HG03520 (cell line): Measurements from ENCODE around the gene PRKACA.

Experiments used
- ATAC-seq: cut with Tn5 transposase; IDR thresholded peaks from one replicate; pipeline ENCODE4 v1.9.1; 2021; ENCODE audit warnings: mild to moderate bottlenecking, moderate library complexity; ENCODE audit not compliant: unreplicated experiment

Gene PRKACA

DNA sequence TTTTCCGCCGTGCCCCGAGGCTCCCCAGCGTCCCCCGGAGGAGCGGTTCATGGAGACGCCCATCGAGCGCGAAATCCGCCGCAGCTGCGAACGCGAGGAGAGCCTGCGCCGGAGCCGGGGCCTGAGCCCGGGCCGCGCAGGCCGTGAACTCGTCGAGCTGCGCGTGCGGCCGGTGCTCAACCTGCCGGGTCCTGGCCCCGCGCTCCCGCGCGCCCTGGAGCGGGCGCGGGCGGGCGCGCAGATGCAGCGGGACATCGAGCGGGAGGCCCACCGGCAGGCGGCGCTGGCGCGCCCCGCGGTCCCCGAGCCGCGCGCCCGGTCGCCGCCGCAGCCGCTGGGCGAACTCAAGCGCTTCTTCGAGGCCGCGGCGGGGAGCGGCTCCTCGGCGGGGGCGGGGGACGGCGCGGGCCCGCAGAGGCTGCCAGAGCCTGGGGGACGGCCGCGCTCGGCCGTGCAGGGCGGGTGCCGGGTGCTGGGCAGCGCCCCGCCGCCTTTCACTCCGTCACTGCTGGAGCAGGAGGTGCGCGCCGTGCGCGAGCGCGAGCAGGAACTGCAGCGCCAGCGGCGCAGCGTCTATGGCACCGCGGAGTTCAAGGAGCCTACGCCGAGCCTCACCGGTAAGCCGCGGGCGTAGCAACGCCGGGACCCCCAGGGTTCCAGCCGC is 44.2 kb downstream of the PRKACA start:
- ATAC-seq, result peak; percentile 58

DNA sequence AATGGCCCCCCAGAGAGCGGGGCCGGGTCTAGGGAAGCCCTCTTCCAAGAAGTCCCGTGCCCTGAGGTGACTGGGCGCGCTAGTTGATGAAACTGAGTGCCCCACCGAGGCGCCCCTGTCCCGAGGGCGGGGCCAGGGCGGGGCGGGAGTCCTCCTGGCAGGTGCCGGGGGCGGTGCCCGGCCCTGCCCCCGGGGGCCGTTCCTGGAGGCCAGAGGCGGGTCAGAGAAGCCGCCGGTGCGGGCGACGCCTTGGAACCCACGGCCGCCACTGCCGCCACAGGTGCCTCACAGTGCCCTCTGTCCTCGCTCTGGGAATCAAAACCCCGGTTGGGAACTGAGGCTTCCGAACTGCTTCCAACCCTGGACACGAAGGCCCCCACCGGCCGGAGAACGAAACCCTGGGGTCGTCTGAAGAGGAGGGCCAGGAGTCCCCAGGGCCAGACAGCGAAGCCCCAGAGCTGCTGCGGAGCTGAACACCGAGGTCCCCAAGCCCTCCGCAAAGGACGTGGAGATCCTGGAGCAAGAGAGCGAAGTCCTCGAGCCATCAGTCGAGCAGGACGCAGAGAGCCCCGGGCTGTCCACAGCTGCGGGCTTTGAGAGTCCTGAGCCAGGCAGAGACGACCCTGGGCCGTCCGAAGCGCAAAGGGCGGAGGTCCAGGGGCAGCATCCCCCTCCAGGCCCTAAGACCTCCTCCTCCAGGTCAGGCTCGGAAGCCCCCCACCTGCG is 44.9 kb downstream of the PRKACA start, which contains the start of gene MISP3:
MISP3 (plus strand) TSS at position 252 of the 726 bp plus-strand sequence. CDS start 524 bp downstream, outside the sequence.
- ATAC-seq, result peak; percentile 5

DNA sequence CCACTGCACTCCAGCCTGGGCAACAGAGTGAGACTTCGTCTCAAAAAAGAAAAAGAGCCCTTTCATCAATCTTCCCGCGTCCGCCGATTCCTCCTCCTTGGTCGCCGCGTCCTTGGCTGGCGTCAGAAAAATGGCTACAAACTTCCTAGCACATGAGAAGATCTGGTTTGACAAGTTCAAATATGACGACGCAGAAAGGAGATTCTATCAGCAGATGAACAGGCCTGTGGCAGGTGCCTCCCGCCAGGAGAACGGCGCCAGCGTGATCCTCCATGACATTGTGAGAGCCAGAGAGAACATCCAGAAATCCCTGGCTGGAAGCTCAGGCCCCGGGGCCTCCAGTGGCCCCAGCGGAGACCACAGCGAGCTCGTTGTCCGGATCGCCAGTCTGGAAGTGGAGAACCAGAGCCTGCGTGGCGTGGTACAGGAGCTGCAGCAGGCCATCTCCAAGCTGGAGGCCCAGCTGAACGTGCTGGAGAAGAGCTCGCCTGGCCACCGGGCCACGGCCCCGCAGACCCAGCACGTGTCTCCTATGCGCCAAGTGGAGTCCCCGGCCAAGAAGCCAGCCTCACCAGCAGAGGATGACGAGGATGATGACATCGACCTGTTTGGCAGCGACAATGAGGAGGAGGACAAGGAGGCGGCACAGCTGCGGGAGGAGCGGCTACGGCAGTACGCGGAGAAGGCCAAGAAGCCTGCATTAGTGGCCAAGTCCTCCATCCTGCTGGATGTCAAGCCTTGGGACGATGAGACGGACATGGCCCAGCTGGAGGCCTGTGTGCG is 47.1 kb downstream of the PRKACA start:
- no peak for ATAC-seq

DNA sequence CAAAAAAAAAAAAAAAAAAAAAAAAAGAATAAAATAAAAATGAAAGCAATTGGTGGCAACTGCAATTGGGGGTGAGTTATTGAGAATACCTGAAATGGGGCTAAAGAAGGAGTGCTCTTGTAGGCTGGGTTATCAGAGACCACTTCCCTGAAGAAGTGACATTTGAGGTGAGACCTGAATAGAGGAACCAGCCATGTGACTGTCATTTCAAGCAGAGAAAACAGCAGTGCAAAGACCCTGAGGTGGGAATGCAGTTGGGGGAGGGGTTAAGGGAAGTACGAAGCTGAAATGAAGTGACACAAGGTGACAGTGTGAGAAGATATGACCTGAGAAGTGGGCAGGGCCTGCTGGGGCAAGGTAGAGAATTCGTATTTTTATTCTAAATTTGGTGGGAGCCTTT is 51.4 kb downstream of the PRKACA start:
- no peak for ATAC-seq

DNA sequence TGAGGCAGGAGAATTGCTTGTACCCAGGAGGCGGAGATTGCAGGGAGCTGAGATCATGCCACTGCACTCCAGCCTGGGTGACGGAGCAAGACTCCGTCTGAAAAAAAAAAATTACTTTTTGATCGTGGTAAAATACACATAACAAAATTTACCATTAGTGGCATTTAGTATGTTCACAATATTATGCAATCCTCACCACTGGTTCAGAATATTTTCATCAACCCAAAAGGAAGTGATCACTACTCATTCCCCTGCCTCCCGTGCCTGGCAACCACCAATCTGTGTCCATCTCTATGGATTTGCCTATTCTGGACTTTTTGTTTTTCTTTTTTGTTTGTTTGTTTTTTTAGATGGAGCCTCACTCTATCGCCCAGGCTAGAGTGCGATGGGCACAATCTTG is 54.5 kb downstream of the PRKACA start:
- no peak for ATAC-seq

DNA sequence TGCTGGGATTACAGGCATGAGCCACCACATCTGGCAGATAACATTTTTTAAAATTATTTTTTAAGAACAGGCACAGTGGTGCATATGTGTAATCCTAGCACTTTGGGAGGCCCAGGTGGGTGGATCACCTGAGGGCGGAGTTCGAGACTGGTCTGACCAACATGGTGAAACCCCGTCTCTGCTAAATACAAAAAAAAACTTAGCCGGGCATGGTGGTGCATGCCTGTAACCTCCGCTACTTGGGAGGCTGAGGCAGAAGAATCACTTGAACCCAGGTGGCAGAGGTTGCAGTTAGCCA is 55.1 kb downstream of the PRKACA start:
- no peak for ATAC-seq

DNA sequence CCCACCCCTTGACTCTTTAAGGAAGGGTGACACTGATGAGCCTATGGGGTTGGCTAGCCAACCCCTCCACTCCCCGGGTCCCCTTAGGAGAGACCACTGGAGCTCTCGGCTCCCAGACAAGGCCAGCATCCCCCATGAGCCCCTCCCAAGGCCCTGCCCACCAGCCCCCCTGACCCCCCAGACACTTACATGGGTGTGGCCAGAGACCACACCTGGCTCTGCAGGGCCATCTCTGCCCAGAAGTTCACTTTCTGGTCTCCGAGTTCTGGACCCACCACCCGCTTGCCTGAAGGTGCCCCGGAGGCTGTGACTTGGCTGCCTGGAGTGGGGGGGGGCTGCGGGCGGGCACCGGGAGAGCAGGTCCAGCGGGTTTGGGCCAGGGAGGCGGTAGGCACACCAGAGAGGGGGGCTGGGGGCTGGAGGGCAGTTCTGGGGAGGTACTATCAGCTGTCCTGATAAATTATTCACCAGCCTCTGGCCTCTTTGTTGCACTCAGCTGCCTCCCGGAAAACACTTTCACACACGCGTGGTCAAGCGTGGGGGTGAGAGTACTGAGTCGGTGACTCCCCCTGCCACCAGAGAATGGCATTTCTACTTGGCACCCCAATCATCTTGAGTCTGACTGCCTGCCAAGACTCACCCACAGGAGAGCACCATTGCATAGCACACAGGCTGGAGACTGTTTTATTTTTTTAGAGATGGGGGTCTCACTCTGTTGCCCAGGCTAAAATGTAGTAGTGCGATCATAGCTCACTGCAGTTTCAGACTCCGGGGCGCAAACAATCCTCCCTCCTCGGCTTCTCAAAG is 55.6 kb downstream of the PRKACA start, which contains the start of gene PALM3:
PALM3 (minus strand) TSS at position 326 of the 807 bp plus-strand sequence; CDS start at position 230, 96 bp downstream.
- ATAC-seq, result no peak

DNA sequence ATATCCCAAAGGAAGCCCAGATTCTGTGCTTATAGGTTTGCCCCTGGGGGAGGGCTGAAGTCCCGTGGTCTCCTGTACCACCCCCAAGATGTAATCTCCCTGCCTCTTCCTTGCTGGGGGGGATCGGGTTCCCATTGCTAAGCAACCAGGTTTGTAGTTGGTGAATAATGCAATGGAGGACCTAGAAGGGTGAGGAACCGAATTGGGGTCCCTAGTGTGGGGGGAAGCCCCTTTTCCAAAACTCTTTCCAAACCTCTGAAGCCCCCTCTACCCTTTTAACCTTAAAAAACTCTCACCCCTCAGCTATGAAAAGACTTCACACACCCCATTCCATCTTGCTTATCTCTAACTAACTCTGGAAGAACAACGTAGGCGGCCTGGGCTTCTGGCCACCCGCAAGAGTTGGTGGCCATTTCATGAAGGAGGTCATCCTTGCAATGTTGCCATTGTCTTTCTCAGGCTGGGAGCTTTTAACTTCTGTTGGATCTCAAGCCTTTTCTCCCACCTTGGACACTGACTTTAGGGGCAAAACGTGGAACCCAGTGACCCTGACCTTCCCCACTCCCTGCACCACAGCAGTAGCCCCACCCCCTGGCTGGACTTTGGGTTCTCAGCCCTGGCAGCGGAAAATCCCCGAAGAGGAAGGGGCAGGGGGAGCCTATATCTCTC is 56.3 kb downstream of the PRKACA start:
- no peak for ATAC-seq

DNA sequence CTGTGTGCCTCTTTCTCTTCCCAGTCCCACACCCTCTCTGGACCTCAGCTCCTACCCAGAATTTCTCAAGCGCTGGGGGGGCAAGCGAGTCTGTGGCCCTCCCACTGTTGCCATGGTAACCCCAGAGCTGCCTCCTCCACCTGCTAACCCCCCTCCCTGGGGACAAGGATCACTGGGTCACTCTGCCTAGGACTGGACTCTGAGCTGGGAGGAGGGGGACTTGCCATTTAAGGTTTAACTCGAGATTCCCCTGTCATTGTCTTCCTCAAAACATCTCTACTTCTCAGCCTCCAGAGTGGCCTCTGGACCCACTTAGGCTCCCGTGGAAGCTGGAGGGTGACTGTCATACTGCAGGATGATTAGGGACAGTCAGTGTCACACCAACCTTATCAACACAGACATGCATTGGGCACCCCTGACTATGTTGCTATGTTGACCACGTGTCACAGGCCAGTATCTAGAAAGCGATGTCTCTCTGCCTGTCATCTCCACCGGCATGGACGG is 57.9 kb downstream of the PRKACA start:
- no peak for ATAC-seq

DNA sequence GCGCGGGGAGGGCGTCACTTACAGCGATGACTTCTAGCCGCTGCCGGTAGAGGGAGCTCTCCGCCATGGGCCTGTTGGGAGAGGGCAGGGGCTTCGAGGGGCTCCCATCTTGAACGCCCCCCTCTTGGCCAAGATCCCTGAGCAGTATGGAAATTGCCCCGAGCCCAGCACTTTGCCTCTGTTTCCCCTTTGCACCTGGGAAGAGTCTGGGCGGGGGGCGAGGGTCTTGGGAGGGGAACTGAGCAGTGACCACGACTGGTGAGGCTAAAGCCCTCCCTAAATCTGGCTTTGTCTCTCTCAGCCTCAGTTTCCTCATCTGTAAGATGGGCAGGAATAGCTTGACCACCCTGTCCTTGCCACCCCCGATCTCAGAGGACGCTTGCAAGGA is 58.5 kb downstream of the PRKACA start:
- no peak for ATAC-seq

DNA sequence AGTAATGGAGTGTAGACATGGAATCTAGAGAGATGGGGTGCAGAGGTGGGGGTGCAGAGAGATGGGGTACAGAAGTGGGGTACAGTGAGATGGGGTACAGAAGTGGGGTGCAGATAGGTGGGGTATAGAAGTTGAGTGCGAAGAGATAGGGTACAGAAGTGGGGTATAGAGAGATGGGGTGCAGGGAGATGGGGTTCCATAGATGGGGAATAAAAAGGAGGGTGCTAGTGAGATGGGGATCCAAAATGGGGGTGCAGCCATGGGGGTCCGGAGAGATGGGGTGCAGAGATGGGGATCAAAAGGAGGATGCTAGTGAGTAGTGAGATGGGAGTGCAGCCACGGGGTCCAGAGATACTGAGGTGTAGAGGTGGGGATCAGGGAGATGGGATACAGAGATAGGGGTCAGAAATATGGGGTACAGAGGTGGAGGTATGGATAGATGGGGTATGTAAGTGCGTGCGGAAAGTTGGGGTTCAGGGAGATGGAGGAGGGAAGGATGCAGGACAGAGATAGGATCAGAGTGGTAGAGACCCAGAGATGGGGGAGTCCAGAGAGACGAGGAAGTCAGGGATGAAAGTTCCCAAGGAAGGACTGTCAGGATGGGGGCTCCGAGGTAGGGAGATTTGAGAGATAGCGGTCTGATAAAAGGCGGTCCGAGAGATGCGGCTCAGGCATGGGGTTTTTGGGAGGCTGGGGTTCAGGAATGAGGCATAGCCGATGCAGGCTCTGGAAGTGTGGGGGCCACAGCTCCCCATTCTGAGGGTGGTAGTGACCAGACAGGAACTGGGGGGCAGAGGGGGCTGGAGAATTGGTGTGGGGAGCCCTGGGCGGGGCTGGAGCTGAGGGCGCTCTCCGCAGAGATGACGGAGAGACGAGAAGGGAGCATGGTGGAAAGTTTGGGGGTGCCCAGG is 59.1 kb downstream of the PRKACA start:
- ATAC-seq, result no peak

DNA sequence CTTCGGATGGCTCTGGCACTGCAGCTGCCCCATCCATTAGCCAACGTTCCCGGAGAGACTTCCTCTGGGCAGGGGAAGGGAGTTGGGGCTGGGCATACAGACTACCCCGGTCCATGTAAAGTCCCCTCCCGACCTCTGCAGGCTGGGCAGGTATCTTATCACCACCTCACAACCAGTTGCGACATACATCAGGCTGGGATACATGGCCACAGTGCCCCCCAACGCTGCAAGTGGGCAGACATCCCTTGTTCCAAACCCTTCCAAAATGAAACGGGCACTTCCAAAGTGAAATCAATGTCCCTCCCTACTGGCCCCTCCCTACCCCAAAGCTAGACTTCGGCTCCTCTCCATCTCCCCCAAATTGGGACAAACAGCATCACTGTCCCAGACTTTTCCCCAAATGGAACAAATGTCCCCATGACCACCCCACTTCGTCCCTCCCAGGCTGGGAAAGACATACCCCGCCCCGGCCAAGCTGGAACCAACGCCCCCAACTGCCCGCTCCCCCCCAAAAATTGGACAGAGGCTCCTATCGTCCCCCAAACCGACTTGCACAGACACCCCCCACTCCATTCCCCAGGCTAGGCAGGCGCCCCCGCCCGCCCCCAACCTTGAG is 60.7 kb downstream of the PRKACA start:
- no peak for ATAC-seq

DNA sequence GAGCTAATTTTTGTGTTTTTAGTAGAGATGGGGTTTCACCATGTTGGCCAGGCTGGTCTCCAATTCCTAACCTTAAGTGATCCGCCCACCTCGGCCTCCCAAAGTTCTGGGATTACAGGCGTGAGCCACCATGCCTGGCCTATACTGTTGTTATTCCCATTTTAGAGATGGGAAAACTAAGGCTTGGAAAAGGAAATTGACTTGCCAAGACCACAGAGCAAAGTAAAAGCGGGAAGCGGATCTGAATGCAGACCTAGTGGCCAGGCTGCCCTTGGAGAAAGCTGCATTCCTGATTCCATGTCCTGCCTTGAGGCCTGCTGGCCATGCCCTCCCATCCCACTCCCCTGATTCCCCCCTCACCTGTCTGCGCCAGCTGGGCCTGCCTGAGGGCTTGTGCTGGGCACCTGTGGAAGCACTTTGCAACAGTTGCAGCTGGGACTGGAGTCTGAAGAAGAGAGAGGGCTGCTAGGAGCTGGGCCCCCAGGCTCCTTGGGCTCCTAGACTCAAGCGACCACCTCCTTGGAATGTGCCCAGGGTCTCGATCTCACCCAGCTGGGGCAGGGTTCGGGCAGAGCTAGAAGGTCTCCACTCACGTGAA is 61.4 kb downstream of the PRKACA start:
- ATAC-seq, result no peak

DNA sequence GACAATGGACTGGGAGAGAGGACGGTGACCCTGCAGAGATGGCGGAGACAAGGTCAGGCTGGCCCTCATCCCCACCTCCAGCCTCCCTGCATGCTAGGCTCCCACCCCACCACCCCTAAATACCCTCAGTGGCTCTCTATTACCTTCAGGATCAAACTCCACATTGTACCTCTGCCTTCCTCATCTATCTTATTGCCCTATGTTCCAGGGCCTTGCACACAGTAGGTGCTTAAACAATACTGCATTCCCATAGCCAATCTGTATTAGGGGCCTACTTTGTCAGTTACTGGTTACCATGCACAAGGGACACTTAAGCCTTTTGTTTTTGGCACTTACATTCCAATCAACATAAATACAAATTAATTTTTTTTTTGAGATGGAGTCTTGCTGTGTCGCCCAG is 62.2 kb downstream of the PRKACA start:
- ATAC-seq, result no peak

DNA sequence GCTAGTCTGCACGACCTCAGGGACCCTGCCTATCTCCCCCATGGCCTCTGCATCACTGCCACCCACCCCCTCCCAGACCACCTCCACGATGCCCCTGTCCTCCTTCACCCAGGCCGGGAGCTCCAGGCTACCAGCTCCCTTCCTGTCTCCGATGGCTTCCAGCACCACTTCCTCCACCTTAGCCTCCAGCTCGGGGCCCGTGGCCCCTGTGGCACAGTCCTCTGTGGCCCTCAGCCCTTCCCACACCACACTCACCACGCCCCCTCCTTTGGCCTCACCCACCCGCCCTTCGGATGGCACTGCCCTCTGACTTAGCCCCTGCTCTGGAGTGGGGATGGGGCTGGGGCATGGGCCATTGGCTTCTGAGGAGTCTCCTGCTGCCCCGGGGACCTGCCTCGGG is 62.8 kb downstream of the PRKACA start:
- no peak for ATAC-seq

DNA sequence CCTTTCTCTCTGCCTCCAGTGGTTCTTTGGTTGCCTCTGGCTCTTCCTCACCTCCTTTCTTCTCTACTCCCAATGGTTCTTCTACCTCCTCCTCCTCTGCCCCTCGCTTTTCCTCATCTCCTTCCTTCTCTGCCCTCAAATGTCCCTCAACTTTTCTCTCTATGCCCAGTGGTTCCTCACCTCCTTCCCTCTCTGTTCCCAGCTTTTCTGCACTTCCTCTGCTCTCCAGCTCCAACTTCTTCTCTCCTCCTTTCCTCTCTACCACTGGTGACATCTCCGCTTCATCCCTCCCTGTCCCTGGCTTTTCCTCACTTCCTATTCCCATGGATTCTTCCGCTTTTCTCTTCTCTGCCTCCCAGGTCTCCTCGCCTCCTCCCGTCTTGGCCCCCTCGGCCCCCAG is 63.5 kb downstream of the PRKACA start:
- ATAC-seq, result no peak

DNA sequence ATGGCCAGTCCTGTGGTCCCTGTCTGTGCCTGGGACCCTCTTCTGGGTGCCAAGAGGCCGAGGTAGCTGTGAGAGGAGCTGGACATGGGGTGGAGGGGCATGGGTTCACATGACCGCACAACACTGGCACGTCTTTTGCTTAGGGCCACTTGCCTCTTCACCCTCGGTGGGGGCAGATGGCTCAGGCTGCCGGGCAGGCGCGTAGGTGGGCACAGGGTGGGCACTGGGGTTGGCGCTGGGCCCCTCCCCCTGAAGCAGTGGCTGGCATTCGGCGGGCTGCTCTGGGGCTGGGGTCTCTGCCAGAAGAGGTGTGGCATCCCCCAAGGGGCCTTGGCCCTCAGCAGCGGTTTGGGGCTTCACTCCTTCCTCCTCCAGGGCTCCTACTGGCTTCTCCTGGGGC is 64.1 kb downstream of the PRKACA start:
- ATAC-seq, result no peak

DNA sequence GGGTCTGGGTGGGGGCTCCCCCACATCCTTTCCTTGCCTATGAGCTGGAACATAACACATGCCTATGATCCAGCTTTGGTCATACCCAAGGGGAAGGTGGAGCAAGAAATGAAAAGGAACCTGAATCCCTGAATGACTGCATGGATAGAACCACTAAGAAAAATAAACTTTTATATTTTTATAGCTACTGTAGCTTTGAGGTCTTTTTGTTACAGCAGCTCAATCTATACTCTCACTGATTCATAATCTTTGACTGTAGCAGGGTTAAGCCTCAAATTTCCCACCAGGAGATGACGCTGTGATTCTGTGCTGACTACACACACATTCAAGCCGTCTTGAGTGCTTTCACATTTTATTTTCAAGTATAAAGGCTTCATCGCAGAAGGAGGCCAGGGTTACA is 64.5 kb downstream of the PRKACA start:
- no peak for ATAC-seq
